ENCODE data around the gene NFIC.
"Not testable (repeated sequence)": the region's sequence is repeated elsewhere in the genome, so short reads cannot be mapped to it uniquely, and the experiment has no call there.

NFIC gene

DNA sequence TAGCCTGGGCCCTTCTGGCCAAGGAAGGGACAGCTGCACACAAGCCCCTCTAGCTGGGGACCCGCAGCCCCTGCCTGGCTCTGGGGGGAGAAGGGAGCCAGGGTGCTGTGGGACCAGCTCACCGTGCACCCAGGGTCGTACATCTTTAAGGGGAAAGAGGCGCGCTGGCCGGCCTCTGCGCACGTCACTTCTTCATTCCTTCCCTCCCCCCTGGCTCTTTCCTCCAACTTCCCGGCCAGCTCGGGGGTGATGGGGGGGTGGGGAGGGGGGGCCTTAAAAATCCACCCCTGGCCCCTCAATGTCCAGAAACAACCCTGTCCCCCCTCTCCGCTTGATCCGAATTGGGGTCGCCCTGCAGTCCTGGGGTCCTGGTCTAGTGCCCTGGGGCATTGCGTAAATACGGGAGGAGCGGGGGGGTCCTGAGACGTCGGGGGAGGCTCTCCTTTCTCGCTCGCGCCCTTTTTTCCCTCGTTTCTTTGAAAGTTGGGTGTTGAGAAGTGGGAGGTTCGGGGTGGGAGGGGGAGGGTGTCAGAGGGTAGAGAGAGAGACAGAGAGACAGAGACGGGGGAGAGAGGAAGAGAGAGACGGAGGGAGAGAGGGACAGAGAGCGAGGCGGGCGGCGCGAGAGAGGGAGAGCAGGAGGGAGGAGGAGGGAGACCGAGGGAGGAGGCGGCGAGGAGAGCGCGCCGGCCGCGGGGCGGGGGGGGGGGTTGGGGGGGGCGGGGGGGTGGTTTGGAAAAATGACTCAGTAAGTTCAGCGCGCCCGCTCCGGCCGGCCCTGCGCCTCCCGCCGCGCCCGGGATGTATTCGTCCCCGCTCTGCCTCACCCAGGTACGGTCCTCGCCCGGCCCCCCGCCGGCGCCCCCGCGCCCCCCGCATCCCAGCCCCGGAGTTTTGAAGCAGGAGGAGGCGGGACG is at the start of gene NFIC:
Gene NFIC (plus strand): TSS at position 748 of the 917 bp plus-strand sequence. CDS start 54 bp downstream, at position 802.
- no peak for DNase-seq (ENCODE audit: low read depth in 2 of 2)

DNA sequence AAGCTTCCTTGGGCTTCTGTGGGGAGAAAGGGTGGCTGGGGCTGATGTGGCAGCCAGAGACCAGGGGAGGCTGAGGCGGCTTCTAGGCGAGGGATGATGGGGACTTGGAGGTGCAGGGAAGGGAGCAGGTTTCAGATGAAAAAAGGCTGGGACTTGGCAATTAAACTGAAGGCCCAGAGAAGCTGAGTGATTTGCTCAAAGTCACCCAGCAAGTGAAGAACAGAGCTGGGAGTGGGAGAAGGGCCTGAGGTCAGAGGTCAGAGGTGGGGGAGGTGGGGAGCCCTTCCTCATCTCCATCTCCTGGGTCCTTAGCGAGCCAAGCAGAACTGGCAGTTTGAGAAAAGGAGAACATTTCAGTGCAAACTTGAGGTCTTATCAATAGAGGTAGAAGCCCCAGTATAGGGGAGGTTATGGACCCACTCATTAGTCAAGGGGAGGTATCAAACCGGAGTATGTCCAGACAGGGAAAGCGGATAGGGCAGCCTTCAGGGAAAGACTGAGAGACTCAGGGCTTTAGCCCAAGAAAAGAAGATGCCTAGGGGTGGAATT is 49.6 kb upstream of the NFIC start:
- no peak for DNase-seq (ENCODE audit: low read depth in 2 of 2)

DNA sequence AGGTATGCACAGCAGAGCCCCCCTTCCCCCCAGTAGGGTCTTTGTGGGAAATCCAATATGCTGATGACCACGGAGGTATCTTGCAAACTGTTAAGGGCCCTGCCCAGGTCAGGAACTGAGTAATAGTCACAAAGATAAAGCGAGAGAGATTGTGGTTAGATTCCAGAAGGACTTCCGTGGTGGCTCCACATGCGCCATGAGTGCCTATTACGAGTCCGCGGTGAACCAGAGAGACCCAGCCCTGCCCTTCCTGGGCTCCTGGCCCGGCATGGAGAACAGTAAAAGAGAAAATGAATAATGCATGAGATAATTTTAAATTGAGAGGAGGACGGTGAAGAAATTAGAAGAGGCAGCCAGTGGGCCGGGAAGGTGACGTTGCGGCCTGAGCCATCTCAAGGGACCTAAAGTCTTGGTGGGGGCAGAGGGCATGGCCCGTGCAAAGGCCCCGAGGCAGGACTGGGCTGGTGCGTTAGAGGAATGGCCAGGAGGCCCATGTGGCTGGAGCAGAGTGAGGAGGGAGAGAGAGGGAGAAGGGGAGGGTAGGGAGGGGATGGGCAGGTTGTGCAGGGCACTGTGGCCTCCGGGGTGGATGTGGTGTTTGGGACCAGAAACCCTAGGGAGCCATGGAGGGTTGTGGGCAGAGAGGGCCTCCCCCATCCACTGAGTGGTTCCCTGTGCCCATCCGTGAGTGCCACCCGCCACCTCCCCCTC is 46.6 kb upstream of the NFIC start:
- no peak for DNase-seq (ENCODE audit: low read depth in 2 of 2)

DNA sequence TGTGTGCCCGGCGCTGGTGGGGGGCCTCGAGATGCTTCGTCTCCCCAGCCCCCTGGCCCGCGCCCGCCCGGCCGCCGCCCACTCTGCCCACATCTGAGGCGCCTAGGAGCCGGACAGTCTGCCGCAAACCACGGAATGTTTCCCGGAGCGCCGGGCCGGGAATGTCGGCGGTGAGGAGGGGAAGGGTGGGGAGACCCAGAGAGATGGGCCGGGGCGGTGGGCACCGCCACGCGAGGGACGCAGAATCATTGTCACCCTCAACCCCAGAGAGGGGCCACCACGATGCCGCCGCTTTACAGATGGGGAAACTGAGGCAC is 46.1 kb upstream of the NFIC start:
- no peak for DNase-seq (ENCODE audit: low read depth in 2 of 2)

DNA sequence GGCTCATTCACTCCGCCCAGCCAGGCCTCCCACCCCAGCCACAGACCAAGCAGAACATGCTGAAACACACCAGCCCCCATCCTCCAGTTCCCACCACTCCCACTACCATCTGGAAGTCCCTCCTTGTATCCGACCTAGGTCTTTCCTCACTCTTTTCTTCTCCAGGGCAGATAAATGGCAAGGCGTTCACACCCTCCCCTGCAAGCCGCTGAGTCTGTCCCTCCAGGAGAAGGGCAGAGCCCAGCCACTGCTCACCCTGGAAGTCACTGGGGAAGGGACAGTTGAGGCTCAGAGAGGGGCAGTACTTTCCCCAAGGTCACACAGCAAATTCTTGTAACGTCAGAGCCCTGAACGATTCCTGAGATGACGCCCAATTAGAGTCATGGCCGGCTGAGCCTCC is 45.5 kb upstream of the NFIC start:
- no peak for DNase-seq (ENCODE audit: low read depth in 2 of 2)

DNA sequence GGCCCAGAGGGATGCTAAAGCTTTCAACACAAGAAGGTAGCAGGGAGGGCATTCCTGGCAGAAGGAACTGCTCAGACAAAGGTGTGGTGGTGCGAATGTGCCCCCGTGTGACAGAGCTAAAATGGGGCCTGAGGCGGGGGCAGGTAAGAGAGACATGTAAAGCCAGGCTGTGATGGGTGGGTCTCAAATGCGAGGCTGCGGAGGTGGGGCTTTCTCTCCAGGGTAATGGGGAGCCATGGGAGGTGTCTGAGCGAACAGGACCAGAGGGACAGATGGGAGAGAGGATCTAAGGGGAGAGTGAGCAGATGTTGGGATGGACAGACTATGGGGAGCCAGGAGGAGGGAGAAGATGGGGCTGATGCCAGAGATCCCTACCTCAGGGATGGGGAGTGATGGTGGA is 44.7 kb upstream of the NFIC start:
- DNase-seq (ENCODE audit: low read depth in 2 of 2) = no peak

DNA sequence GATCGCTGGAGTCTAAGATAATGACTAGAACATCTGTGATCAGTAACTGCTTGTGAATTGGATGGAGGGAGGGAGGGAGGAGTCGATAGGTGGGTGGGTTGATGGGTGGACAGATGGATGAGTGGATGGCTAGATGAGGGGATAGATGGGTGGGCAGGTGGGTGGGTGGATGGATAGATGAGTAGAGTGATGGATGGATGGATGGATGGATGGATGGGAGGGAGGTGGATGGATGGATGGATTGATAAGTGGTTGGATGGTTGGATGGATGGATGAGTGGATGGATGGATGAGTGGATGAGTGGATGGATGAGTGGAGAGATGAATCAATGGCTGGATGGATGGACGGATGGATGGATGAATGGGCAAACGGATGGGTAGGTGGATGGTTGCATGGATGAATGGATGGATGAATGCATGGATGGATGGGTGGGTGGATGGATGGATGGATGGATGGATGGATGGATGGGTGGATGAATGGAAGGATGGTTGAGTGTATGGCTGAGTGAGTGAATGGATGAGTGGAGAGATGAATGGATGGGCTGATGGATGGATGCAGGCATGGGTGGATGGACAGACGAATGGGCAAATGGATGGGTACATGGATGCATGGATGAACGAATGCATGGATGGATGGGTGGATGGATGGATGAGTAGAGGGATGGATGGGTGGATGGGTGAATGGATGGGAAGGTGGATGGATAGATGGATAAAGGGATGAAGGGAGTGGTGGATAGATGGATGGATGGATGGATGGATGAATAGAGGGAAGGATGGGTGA is 44.0 kb upstream of the NFIC start:
- DNase-seq (ENCODE audit: low read depth in 2 of 2) = no peak

DNA sequence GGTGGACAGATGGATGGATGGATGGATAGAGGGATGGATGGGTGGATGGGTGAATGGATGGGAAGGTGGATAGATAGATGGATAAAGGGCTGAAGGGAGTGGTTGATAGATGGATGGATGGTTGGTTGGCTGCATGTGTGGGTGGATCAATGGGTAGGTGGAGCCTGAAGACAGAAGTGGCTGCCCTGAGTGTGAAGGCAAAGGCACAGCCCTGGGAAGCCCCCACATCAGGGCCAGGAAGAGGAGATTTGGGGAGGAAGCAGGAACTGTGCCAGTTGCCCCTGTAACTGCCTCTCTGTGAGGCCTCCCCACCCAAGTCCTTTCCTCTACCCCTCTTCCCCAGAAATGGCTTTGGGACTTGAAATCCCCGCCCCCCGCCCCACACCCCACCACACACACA is 43.4 kb upstream of the NFIC start:
- DNase-seq (ENCODE audit: low read depth in 2 of 2) = no peak

DNA sequence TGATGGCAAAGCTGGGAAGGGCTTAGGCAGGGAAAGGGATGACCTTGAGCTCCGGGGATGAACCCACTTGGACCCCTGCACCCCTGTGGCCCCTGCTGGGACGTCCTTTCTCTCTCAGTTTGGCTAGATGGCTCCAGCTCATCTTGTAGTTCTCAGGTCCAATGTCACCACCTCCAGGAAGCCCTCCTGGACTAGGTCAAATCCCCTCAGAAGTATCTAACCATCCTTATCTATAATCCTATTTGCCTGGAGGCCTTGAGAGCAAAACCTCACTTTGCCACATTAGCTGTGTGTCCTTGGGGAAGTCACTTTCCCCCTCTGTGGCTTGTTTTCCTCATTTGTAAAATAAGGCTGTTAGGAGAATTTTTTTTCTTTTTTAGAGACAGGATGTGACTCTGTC is 42.7 kb upstream of the NFIC start:
- DNase-seq (ENCODE audit: low read depth in 2 of 2) = no peak

DNA sequence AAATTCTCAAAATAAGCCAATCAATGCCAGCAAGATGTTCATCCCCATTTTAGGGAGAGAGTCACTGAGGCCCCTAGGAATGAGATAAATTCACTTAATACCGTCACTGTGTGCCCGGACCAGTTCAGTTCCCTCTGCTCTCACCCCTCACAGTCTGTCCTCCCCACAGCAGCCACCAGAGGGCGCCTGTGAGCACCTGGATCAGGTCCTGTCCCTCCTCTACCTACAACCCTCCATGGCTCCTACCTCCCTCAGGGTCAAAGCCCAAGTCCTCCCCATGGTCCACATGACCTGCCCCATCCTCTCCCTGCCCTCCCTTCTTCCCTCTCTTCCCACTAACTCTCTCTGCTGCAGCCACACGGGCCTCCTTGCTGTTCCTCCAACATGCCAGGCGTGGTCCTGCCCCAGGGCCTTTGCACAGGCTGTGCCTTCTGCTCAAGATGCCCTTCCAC is 42.0 kb upstream of the NFIC start:
- peak; percentile 34 to 67 for DNase-seq (ENCODE audit: low read depth in 2 of 2)

DNA sequence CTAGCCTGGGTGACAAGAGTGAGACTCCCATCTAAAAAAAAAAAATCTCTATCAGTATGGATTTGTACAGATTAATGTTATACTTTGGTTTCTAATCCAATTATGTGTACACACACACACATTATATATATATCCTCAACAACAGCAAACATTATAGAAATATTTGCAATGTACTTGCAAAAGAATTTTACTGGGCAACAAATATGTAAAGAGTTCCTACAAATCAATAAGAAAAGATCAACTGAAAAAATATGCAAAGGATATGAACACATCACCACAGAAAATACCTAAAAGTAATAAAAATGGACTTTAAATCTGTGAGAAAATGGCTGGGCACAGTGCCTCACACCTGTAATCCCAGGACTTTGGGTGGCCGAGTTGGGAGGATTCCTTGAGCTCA is 40.9 kb upstream of the NFIC start:
- no peak for DNase-seq (ENCODE audit: low read depth in 2 of 2)

DNA sequence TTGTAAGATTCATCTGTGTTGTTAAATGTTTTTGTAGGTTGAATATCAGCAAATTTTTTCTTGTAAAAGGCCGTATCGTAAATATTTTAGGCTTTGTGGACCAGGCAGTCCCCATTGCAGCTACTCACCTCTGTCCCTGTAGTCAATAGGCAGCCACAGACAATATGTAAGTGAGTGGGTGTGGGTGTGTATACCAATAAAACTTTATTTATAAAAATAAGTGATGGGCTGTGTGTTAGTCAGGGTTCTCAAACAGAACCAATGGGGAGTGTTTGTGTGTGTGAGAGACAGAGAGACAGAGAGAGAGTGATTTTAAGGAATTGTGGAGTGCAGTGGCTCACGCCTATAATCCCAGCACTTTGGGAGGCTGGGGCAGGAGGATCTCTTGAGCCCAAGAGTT is 37.6 kb upstream of the NFIC start:
- DNase-seq (ENCODE audit: low read depth in 2 of 2) = no peak

DNA sequence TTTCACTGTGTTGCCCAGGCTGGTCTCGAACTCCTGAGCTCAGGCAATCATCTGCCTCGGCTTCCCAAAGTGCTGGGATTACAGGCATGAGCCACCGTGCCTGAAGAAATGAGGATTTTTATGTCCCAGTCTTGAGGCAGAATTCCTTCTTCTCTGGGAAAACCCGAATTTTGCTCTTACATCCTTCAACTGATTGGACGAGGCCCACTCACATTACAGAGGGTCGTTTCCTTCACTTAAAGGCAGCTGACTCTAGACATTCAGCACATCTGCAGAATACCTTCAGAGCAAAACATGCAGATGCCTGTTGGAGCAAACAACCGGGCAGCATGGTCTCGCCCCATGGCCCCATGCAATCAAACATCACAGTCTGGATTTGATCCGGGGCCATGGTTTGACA is 36.3 kb upstream of the NFIC start:
- DNase-seq (ENCODE audit: low read depth in 2 of 2) = no peak

DNA sequence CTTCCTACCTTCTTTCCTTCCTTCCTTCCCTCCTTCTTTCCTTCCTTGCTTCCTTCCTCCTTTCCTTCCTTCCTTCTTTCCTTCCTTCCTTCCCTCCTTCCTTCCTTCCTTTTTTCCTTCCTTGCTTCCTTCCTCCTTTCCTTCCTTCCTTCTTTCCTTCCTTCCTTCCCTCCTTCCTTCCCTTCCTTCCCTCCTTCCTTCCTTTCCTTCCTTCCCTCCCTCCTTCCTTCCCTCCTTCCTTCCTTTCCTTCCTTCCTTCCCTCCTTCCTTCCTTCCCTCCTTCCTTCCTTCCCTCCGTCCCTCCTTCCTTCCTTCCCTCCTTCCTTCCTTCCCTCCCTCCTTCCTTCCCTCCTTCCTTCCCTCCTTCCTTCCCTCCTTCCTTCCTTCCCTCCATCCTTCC is 34.2 kb upstream of the NFIC start:
- DNase-seq (ENCODE audit: low read depth in 2 of 2) = not testable (repeated sequence)

DNA sequence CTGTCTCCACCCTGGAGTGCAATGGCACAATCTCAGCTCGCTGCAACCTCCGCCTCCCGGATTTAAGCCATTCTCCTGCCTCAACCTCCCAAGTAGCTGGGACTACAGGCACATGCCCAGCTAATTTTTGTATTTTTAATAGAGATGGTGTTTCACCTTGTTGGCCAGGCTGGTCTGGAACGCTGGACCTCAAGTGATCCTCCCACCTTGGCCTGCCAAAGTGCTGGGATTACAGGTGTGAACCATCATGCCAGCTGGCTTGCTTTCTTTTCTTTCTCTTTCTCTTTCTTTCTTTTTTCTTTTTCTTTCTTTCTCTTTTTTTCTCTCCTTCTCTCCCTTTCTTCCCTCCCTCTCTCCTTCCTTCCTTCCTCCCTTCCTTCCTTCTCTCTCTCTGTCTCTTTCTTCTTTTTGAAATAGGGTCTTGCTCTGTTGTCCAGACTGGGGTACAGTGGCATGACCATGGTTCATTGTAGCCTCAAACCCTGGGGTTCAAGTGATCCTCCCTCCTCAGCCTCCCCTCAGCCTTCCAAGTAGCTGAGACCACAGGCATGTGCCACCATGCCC is 33.3 kb upstream of the NFIC start:
- no peak for DNase-seq (ENCODE audit: low read depth in 2 of 2)

DNA sequence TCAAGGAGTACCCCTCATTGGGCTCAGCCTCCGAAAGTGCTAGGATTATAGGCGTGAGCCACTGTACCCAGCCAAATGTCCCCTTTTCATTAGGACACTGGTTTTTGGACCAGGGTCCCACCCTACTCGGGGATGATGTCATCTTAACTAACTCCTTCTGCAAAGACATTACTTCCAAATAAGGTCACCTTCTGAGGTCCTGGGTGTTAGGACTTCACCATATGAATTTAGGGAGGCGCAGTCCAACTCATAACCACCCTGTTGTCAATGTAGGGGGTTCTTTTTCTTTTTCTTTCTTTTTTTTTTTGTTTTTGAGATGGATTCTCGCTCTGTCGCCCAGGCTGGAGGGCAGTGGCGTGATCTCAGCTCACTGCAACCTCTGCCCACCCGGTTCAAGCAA is 32.7 kb upstream of the NFIC start:
- DNase-seq (ENCODE audit: low read depth in 2 of 2) = no peak

DNA sequence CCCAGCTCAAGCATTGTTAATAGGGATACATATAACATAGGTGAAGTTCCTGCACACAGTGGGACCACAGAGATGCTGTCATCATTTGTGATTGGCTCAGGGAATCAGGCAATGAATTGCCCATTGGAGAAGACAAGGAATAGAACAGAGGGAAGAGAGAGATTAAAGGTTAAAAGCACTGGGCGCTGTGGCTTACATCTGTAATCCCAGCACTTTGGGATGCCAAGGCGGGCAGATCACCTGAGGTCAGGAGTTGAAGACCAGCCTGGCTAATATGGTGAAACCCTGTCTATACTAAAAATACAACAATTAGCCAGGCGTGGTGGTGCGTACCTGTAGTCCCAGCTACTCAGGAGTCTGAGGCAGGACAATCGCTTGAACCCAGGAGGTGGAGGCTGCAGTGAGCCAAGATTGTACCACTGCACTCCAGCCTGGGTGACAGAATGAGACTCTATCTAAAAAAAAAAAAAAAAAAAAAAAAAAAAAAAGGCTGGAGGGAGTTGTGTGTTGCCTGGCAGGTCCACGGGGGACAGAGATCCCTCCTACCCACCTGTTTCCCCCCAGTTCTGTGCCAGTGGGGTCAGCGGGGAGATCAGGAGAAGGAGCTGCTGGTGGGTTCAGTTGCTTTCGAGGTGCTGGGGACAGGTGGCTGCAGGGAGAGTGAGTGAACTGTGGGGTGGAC is 31.5 kb upstream of the NFIC start:
- not testable (repeated sequence) for DNase-seq (ENCODE audit: low read depth in 2 of 2)

DNA sequence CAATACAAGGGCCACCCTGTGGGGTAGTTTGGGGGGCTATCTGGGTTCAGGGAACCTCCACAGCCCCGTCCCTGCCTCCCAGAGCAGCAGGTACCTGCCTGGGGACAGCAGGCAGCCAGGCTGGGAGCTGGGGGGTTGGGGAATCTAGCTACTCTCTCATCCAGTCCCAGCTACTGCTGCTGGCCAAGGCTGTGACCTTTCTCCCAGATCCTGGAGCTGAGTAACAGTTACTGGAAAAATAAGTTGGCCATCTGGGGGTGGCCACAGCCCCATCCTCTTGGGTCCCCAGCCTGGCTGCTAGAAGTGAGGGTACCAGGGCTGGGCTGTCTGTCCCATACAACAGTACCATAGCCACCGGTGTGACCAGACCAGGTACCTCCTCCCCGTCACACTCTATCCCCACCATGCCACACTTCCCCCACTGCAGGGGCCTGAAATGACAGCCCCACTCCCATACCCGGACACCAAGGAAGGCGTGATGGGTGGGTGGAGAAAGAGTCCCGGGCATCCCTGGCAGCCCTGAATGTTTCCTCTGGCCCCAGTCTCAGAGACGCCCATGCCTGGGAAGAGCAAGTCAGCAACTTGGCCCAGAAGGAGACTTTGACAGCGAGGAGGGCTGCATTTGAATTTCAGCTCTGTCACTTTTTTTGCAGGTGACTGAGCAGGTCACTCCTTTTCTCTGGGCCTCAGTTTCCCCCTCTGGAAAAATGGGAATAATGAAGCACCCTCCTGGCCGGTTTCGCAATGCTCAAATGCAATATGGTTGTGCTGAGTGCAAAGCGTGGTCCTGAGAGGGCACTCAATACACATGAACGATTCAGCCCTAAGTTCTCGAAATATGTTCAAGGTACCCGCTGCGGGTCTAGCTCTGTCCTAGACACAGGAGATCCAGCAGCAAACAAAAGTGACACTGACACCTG is 30.7 kb upstream of the NFIC start:
- no peak for DNase-seq (ENCODE audit: low read depth in 2 of 2)

DNA sequence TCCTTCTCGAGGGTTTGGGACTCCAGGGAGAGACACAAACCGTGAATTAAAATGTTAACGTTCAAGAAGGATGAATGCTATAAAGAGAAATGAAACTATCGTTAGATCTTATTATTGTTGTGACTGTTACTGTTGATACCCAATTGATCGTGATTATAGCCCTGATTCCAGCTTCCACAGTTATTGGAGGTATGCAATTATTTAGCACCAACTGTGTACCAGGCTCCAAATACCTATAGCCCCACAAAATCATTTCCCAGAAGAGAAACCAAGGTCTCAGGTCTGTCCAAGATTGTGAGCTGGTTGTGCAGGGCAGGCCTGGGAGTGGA is 30.1 kb upstream of the NFIC start:
- no peak for DNase-seq (ENCODE audit: low read depth in 2 of 2)

All from stimulated activated CD8-positive, alpha-beta memory T cell treated with anti-CD3 and anti-CD28 coated beads, Interleukin-7, amount 100 ng/mL, for 1 hour (primary cell).